ENCODE measurements around the gene EMC9. TPM values are rescaled to one million over a fixed set of nuclear protein-coding genes. Genes with fewer than 3 reads are reported as not detected.

The EMC9 gene
- polyA plus RNA-seq, 1 donor from 2014 or later = 18.2 TPM

DNA sequence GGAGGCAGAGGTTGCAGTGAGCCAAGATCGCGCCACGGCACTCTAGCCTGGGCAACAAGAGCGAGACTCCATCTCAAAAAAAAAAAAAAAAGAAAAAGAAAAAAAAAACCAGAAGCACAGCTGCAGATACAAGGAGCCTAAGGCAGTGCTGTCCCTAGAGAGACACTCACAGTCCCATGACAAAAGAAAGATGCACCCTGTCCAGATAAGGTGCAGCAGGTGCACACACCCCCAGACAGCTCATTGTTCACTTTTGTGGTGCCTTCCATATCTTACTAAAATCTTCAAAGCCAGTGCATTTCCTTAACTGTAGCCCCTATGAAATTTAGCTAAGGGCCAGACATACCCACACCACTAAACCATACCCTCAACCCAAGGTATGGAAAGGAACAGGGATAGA is 19.0 kb downstream of the EMC9 start:
- no peaks in the 10 kb centered on the region for H3K27me3 Mint-ChIP-seq
- H3K4me1 Mint-ChIP-seq = peaks cover 16 to 35% (median 33%) of the 10 kb centered on the region in 3 donors
- H3K4me3 Mint-ChIP-seq = peak overlapping the region; percentile 34 to 88 (median 64)
- peaks cover 4% of the 10 kb centered on the region for H3K36me3 Mint-ChIP-seq
- H3K27ac Mint-ChIP-seq = peak overlapping the region; percentile 74 to 82 (median 81)
- no peaks in the 10 kb centered on the region for H3K9me3 Mint-ChIP-seq

DNA sequence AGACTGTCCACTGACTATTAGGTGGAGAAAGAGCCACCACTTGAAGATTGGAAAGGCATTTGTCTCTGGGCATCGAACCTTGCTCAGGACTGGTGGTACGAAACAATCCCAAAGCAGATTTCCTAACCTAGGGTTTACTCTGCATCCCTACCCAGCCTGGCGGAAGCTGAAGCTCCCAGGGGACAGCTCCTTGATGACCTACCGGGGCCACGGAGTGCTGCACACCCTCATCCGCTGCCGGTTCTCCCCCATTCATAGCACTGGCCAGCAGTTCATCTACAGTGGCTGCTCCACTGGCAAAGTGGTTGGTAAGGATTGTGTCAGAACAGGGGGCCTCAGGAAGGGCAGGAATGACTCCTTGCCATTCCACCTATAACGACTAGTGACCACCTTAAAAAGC is 20.2 kb downstream of the EMC9 start:
- Mint-ChIP-seq H3K27ac (peak overlapping the region in 1 of 3 donors; percentile 74), H3K36me3 (peaks cover 4% of the 10 kb centered on the region), H3K27me3 (no peaks in the 10 kb centered on the region), H3K4me3 (peak overlapping the region in 1 of 4 donors; percentile 44), H3K9me3 (no peaks in the 10 kb centered on the region), H3K4me1 (peaks cover 23 to 40% (median 40%) of the 10 kb centered on the region in 3 donors)

DNA sequence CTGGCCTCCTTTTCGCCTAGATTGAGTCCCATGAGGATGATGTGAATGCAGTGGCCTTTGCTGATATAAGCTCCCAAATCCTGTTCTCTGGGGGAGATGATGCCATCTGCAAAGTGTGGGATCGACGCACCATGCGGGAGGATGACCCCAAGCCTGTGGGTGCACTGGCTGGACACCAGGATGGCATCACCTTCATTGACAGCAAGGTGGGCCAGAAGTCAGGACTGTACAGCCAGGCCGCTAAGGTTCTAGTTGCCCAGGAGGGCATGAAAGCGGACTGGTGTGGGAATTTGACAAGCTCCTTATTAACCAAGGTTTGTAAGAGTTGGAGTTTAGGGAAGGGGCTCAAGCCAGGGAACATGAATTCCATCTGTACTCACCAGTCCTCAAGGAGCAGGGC is 21.7 kb downstream of the EMC9 start:
- Mint-ChIP-seq H3K4me3 (peak overlapping the region in 1 of 4 donors; percentile 73), H3K36me3 (peaks cover 2% of the 10 kb centered on the region)

DNA sequence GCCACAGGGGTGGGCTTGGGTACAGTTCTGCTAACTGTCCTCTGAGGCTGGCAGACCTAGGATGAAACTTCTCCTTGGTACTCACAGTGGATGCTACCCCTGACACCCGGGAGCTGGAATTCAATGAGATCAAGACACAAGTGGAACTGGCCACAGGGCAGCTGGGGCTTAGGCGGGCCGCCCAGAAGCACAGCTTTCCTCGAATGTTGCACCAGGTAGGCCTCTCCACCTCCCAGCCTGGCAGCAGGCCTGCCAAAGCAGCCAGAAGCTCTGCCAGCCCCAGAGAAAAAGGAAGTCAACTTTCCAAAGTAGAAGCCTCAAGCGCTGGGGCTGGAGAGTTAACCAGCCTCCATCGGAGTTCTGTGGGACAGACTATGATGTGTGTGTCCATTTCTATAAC is 24.2 kb downstream of the EMC9 start:
- H3K36me3 Mint-ChIP-seq = peaks cover 2% of the 10 kb centered on the region
- H3K9me3 Mint-ChIP-seq = no peaks in the 10 kb centered on the region
- H3K27ac Mint-ChIP-seq = no peak overlapping the region
- peaks cover 17 to 24% (median 23%) of the 10 kb centered on the region in 3 donors for H3K4me1 Mint-ChIP-seq
- peak overlapping the region in 1 of 4 donors; percentile 41 for H3K4me3 Mint-ChIP-seq
- no peaks in the 10 kb centered on the region for H3K27me3 Mint-ChIP-seq

More for the DNA sequence above, 21.7 kb downstream of the EMC9 start:
- Mint-ChIP-seq H3K9me3 (no peaks in the 10 kb centered on the region), H3K27ac (peak overlapping the region in 1 of 3 donors; percentile 23), H3K4me1 (peaks cover 30 to 46% (median 43%) of the 10 kb centered on the region in 3 donors), H3K27me3 (no peaks in the 10 kb centered on the region)

DNA sequence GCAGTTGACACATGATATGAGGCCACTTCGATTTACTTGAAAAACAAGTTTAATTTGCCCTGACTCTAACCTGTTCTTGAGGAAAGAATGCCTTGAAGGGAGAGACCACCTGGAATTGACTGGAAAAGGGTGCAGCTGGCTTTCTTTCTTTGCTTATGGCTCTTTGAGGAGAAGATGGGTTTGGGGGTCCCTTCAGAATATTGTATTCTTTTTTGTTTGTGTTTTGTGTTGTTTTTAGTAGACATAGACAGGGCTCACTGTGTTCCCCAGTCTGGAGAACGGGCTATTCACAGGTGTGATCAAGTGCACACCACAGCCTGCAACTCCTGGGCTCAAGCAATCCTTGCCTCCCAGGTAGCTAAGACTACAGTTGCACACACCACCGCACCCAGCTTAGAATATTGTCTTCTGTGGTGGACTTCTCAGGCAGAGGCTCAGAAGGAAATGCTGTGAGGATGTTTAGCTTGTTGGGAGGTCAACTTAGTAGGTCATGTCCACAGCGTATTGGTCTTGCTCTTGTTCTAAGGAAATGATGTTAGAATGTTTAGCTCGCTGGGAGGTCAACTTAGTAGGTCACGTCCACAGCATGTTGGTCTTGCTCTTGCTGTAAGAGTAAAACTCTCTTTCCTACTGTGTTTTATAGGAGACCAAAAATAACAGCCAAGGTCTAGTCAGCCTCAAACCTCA is 25.1 kb downstream of the EMC9 start:
- Mint-ChIP-seq H3K27me3 (no peaks in the 10 kb centered on the region), H3K27ac (peak overlapping the region; percentile 13 to 98 (median 87)), H3K4me3 (peak overlapping the region; percentile 95 to 100 (median 98)), H3K9me3 (no peaks in the 10 kb centered on the region), H3K36me3 (peaks cover 2% of the 10 kb centered on the region), H3K4me1 (peaks cover 17 to 21% (median 20%) of the 10 kb centered on the region in 3 donors)

DNA sequence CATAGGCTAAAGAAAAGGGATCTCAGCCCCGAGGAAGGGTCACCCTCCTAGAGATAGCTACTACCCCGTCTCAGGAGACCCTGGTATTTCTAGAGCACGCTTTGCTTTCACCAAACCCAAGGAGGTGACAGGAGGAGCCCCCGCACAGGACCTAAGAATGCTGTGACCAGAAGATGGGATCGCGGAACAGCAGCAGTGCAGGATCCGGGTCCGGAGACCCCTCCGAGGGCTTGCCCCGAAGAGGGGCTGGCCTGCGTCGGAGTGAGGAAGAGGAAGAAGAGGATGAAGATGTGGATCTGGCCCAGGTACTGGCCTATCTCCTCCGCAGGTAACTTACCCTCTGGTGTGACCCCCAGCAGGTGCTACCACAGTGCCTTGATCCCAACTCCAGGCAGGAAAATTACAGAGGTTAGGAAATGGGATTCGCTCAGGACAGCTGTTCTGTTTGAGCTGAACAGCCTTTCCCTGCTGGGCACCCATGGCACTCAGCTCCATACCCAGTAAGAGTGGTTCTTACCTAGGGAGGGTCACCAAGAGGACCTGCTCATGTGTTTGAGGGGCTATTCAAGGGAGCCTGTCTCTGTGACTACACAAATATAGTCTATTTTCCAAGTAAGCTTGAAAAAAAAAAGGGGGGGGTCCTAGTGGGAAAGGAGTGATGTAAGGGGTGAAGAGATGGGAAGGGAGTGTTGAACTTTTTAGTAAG is 25.8 kb downstream of the EMC9 start:
- Mint-ChIP-seq H3K4me1 (peaks cover 17 to 21% (median 20%) of the 10 kb centered on the region in 3 donors), H3K27me3 (no peaks in the 10 kb centered on the region), H3K27ac (peak overlapping the region; percentile 98 to 100 (median 100)), H3K4me3 (peak overlapping the region; percentile 95 to 100 (median 98)), H3K36me3 (peaks cover 2% of the 10 kb centered on the region), H3K9me3 (no peaks in the 10 kb centered on the region)

DNA sequence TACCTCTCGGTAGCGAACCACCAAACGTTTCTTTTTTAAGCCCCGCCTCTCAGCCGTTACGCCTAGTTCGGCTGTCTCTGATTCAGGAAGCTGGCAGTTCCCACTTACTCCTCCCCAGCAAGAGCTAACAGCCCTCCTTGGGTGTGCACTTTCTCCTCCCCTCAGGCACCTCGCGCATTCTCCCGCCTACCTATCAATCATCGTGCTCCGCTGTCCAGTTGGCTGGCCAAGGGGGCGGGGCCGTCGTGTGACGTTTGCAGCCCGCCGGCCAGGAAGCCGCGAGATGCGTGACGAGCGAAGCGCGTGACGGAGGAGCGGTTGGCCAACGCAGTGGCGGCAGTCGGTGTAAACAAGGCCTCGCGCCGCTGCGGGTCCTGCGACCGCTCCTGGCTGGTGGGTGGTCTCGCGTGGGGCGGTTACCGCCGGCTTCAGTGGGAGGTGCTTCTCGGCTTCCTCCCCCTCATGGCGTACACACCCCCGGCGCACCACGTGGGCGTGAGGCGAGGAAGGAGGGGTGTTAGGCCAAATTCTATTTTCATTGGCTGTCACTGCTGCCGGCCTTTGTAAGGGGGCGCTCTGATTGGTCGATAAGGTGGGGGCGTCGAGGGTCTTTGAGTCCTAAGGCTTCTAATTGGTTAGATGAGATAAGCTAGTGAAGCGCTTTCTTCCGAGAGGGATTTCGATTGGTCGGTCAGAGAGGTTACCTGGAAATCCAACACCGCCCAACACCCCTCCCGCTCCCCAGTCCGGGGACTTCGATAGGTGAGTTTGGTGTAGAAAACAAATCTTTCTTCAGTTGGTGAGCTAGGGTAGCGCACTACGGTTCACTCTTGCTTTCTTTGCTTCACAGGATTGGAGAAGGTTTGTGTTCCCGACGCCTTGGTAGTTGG is 26.6 kb downstream of the EMC9 start, which contains the start of the genes DCAF11 and NRL:
Gene DCAF11 (plus strand): TSS at position 246 of the 890 bp plus-strand sequence. CDS start 818 bp downstream, outside the sequence.
Gene NRL (minus strand): TSS at position 418 of the 890 bp plus-strand sequence. CDS start 32,101 bp downstream, outside the sequence.
- no peaks in the 10 kb centered on the region for H3K9me3 Mint-ChIP-seq
- H3K27ac Mint-ChIP-seq = peak within 1 kb of the TSS; percentile 98 to 100 (median 100)
- H3K27me3 Mint-ChIP-seq = no peaks in the 10 kb centered on the region
- H3K4me3 Mint-ChIP-seq = peak within 1 kb of the TSS; percentile 95 to 100 (median 98)
- peaks cover 2% of the 10 kb centered on the region for H3K36me3 Mint-ChIP-seq
- peaks cover 17 to 21% (median 20%) of the 10 kb centered on the region in 3 donors for H3K4me1 Mint-ChIP-seq

DNA sequence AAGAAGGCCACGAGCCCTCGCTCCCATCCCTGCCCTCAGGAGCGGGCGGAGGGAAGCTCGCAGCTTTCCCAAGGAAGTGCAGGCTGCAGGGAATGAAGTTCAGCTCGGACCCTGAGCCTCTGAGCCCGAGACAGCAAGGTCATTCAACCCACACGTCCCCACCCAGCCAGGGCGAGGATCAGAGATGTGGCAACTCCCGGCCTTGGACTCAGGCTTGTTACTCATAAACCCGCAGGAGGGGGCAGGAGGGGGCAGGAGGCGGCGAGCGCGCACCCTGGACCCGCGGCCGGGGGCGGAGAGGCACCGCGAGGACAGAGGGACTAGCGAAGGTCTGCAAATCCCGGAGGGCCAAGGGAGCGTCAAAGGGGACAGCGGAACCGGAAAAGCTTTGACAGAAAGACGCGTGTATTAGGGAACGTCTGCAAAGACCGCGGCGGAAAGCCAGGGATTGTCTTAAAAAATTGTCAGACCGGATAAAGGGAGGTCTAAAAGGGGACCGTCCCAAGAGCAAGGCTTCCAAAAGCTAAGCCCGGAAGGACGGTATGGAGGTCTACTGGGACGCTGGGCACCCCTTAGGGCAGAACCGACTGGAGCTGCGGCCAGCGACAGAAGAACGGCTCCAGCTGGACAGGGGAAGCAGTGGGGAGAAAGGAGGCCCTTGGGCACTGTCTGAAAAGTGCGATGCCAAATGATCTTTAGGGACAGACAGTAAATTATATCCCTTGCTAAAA is 27.4 kb downstream of the EMC9 start:
- Mint-ChIP-seq H3K4me3 (peak overlapping the region; percentile 95 to 100 (median 98)), H3K36me3 (peaks cover 2% of the 10 kb centered on the region), H3K27me3 (no peaks in the 10 kb centered on the region), H3K27ac (peak overlapping the region; percentile 98 to 100 (median 100)), H3K4me1 (peaks cover 18 to 23% (median 22%) of the 10 kb centered on the region in 3 donors), H3K9me3 (no peaks in the 10 kb centered on the region)

DNA sequence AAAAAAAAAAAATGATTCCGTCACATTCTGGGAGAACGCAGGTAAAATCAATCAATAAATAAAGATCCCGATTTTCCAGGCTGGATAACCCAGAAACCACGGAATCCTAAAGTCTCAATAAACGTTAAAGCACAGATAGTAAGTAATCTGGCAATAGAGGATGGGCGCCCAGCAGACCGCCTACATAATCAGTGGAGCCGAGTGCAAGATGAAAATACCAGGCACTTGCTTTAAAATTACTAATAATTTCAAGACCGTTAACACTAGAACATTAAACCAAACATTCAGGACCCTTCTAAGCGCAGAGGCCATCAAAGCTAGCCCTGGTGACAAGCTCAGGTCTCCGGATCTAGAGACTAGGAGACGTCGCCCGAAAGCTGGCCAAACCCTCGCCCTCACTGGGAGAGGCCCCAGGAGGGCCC is 28.0 kb downstream of the EMC9 start:
- Mint-ChIP-seq H3K4me1 (peaks cover 22 to 25% (median 23%) of the 10 kb centered on the region in 3 donors), H3K36me3 (no peaks in the 10 kb centered on the region), H3K4me3 (peak overlapping the region; percentile 95 to 100 (median 98)), H3K9me3 (no peaks in the 10 kb centered on the region), H3K27ac (peak overlapping the region; percentile 98 to 100 (median 100)), H3K27me3 (no peaks in the 10 kb centered on the region)

DNA sequence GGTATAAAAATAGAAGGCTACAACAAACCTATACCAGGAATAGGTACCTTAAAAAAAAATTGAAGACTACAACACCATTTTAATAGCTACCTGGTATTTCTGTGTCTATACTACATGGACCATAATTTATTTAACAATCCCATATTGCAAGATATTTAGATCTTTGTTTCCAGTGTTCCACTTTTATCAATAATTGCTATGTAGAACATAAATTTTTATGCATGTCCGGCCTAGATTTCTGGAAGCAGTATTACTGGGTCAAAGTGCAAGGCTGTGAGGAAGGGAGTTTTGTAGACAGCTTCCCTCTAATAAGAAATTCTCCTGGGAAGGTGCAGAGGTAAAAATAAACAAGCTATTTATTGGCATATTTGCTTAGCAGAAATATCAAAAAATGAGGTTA is 30.9 kb downstream of the EMC9 start:
- H3K27me3 Mint-ChIP-seq = no peaks in the 10 kb centered on the region
- H3K27ac Mint-ChIP-seq = peak overlapping the region in 1 of 3 donors; percentile 15
- H3K9me3 Mint-ChIP-seq = no peaks in the 10 kb centered on the region
- H3K36me3 Mint-ChIP-seq = no peaks in the 10 kb centered on the region
- H3K4me1 Mint-ChIP-seq = peaks cover 10 to 18% (median 12%) of the 10 kb centered on the region in 3 donors
- H3K4me3 Mint-ChIP-seq = peak overlapping the region in 1 of 4 donors; percentile 57

DNA sequence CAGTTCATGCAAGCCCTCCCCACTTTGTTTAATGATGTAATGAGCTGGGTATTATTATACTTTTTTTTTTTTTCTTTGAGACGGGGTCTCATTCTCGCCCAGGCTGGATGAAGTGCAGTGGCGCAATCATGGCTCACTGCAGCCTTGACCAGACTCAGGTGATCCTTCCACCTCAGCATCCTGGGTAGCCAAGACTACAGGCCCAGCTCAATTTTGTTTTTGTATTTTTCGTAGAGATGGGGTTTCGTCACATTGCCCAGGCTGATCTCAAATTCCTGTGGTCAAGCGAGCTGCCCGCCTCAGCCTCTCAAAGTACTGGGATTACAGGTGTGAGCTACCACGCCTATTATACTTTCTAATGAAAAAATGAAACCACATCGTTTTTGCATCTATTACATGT is 31.3 kb downstream of the EMC9 start:
- Mint-ChIP-seq H3K9me3 (no peaks in the 10 kb centered on the region), H3K4me3 (no peak overlapping the region), H3K27me3 (no peaks in the 10 kb centered on the region), H3K4me1 (peaks cover 7 to 14% (median 7%) of the 10 kb centered on the region in 3 donors), H3K36me3 (no peaks in the 10 kb centered on the region), H3K27ac (peak overlapping the region in 1 of 3 donors; percentile 15)

DNA sequence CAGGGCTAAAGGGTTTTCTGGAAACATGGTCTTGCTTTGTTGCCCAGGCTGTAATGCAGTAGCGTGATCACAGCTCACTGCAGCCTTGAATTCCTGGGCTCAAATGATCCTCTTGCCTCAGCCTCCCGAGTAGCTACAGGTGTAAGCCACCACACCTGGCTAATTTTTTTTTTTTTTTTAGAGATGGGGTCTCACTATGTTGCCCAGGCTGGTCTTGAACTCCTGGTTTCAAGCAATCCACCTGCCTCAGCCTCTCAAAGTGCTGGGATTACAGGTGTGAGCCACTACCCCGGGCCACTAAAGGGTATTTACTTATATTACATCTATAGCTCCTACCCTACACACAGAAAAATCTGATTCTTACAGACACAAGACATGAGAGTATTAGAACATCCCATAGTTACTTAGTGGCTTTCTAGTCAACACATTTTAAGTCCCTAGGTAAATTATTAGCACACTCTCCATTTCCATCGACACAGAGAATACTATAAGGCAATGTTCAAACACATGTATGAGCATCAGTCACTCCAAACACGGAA is 33.0 kb downstream of the EMC9 start:
- peak overlapping the region in 2 of 3 donors; percentile 27 to 93 for H3K27ac Mint-ChIP-seq
- H3K36me3 Mint-ChIP-seq = peaks cover 3% of the 10 kb centered on the region
- H3K9me3 Mint-ChIP-seq = no peaks in the 10 kb centered on the region
- H3K27me3 Mint-ChIP-seq = no peaks in the 10 kb centered on the region
- H3K4me1 Mint-ChIP-seq = peaks cover 6 to 11% (median 7%) of the 10 kb centered on the region in 3 donors
- H3K4me3 Mint-ChIP-seq = peak overlapping the region in 1 of 4 donors; percentile 55

DNA sequence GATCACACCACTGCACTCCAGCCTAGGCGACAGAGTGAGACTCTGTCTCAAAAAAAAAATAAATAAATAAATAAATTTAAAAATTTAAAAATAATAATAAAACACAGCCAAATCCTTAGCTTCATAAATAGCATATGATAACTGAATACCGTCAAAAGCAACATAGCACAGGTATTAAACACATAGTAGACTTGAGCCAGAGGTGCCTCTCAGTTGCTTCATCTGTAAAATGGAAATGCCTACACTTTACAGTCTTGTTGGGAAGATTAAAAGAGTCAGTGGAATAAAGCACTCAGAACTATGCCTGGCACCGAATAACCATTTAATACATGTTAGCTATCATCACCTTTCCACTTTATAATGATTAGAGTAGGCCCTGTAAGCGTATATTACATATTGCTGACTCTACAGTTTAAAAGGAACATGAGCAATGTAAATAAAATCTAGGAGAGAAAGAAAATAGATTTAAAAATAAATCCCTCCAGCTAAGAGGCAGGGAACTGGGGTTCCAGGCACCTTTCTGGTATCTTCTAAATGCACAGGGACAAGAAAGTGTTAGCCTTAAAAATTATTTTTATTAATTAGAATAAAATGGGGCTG is 34.6 kb downstream of the EMC9 start:
- H3K27me3 Mint-ChIP-seq = no peaks in the 10 kb centered on the region
- no peak overlapping the region for H3K27ac Mint-ChIP-seq
- H3K9me3 Mint-ChIP-seq = no peaks in the 10 kb centered on the region
- peaks cover 3% of the 10 kb centered on the region for H3K36me3 Mint-ChIP-seq
- H3K4me1 Mint-ChIP-seq = peaks cover 6 to 11% (median 7%) of the 10 kb centered on the region in 3 donors
- no peak overlapping the region for H3K4me3 Mint-ChIP-seq

Data from IgD-negative memory B cell (primary cell).